K562 (cell line): ENCODE data around the gene SUMF1. TPM values are rescaled to one million over a fixed set of nuclear protein-coding genes. Genes with fewer than 3 reads are reported as not detected.
A peak's percentile ranks its signal among the peaks of the same experiment; 100 is the strongest.

ENCODE experiments used
- AFF4 ChIP-seq: sonication (generic); formaldehyde crosslinking; IDR thresholded peaks from 2 replicates; pipeline ENCODE4 v1.8.0; 2023; ENCODE audit warnings: mild to moderate bottlenecking, missing genetic modification reagents
- ATF6 ChIP-seq: sonication (generic); formaldehyde crosslinking; IDR thresholded peaks from 2 replicates; pipeline ENCODE4 v1.4.0; 2020; ENCODE audit warnings: mild to moderate bottlenecking, missing genetic modification reagents
- CEBPZ ChIP-seq: fragments of 150-350 bp; IDR thresholded peaks from 2 replicates; pipeline ENCODE4 v1.6.1; 2014; ENCODE audit warnings: low read depth, mild to moderate bottlenecking, low read length, borderline replicate concordance
- CHCHD3 ChIP-seq: fragments of 250-450 bp; sonication (Bioruptor Pico); IDR thresholded peaks from 2 replicates; pipeline ENCODE4 v2.1.2; 2022; ENCODE audit warnings: mild to moderate bottlenecking
- CLOCK ChIP-seq: fragments of 250-450 bp; sonication (Bioruptor Pico); IDR thresholded peaks from 2 replicates; pipeline ENCODE4 v1.4.0; 2020; ENCODE audit warnings: mild to moderate bottlenecking, moderate library complexity, borderline replicate concordance
- HSF4 ChIP-seq: fragments of 250-450 bp; sonication (Bioruptor Pico); IDR thresholded peaks from 2 replicates; pipeline ENCODE4 v2.1.2; 2022; ENCODE audit warnings: mild to moderate bottlenecking, moderate library complexity, borderline replicate concordance
- KLF13 ChIP-seq: fragments of 450-650 bp; IDR thresholded peaks from 2 replicates; pipeline ENCODE4 v1.6.1; 2016; ENCODE audit warnings: missing genetic modification characterization, low read depth, mild to moderate bottlenecking, missing compliant biosample characterization, moderate library complexity, borderline replicate concordance
- MYNN ChIP-seq, 2 experiments: sonication (generic); formaldehyde crosslinking in 1 of 2; IDR thresholded peaks; 2 replicates each; pipeline versions ENCODE4 v1.5.0 to v1.6.1; 2016 to 2020; ENCODE audit warnings: antibody characterized with exemption in 1 of 2, missing genetic modification reagents in 1 of 2
- RAD21 ChIP-seq, 2 experiments: fragments of 250-450 bp in 1 of 2; fragments of 450-650 bp in 1 of 2; sonication (Bioruptor Pico) in 1 of 2; formaldehyde crosslinking in 1 of 2; IDR thresholded peaks in 1 of 2; conservative IDR thresholded peaks in 1 of 2; 2 replicates each; pipeline versions ENCODE4 v1.4.0 to v1.8.0; 2020 to 2022; ENCODE audit warnings: mild to moderate bottlenecking in 2 of 2, moderate library complexity in 1 of 2
- ZNF12 ChIP-seq: sonication (generic); formaldehyde crosslinking; IDR thresholded peaks from 2 replicates; pipeline ENCODE4 v1.4.0; 2020; ENCODE audit warnings: mild to moderate bottlenecking, missing genetic modification reagents
- ZNF133 ChIP-seq: fragments of 250-450 bp; sonication (Bioruptor Pico); IDR thresholded peaks from 2 replicates; pipeline ENCODE4 v1.4.0; 2020; ENCODE audit warnings: mild to moderate bottlenecking
- ZNF561 ChIP-seq: fragments of 450-650 bp; formaldehyde crosslinking; conservative IDR thresholded peaks from 2 replicates; pipeline ENCODE4 v1.4.0; 2020; ENCODE audit warnings: mild to moderate bottlenecking, moderate library complexity
- polyA plus RNA-seq, 8 experiments: library from polyadenylated mRNA; depleted of rRNA in 4 of 8; stranded (reverse) in 5 of 8; unstranded in 3 of 8; fragments of >200 nt; fragmentation: Nextera tagmentation in 2 of 8; fragmentation: Illumina TruSeq in 1 of 8; extraction: Ambion mirVana in 2 of 8; extraction: Trizol in 1 of 8; gene quantifications; 2 replicates each; pipeline versions ENCODE4 v1.2.1 to v1.2.3, GENCODE V29; 2011 to 2014; ENCODE audit warnings: inconsistent platforms in 1 of 8, missing spikeins in 1 of 8
- total RNA-seq, 7 experiments: library from RNA; depleted of rRNA in 6 of 7; stranded (reverse); fragments of >200 nt in 6 of 7; fragmentation: Illumina TruSeq in 2 of 7; extraction: Trizol in 2 of 7; gene quantifications; 2 replicates each; pipeline versions ENCODE4 v1.2.1 to v1.2.3, GENCODE V29; 2011 to 2021; ENCODE audit warnings: low replicate concordance in 1 of 7

Gene SUMF1
- total and polyA plus RNA-seq, 9 of the 15 experiments (the other 6 are each of a cell fraction or from before 2014, with no cell fraction given) = 1.3 to 7.4 (median 4.2) TPM

GRCh38 chr3:4493014-4493940, 26.2 kb upstream of the SUMF1 start, which contains the start of gene ITPR1 (continued):
- TF ChIP-seq CLOCK (CRISPR knock-in tag) = no peak
- peak; percentile 32; the same call in 1 of the 2 replicates for TF ChIP-seq CHCHD3 (CRISPR knock-in tag)
- 0 out of 2 replicates have a peak, but pooled peaks have one; percentile 9 for TF ChIP-seq ZNF561 (CRISPR knock-in tag)
- TF ChIP-seq KLF13 = peak; percentile 77; the same call in 1 of the 2 replicates
- peak; percentile 74 for TF ChIP-seq MYNN (IDR thresholded peaks at IDR 0.05)
- TF ChIP-seq MYNN (CRISPR knock-in tag; IDR thresholded peaks at IDR 0.05) = no peak
- TF ChIP-seq CEBPZ = no peak
- TF ChIP-seq HSF4 (CRISPR knock-in tag) = no peak
- 0 out of 2 replicates have a peak, but pooled peaks have one; percentile 42 for TF ChIP-seq ZNF133
- peak; percentile 97 for TF ChIP-seq AFF4 (CRISPR knock-in tag)
- TF ChIP-seq ATF6 (CRISPR knock-in tag) = no peak
- peak; percentile 50 to 52; a peak in 3 of 4 replicates for TF ChIP-seq RAD21 (CRISPR knock-in tag; conservative IDR thresholded peaks at IDR 0.05 in 1 of 2, IDR thresholded peaks at IDR 0.05 in 1 of 2)
- TF ChIP-seq ZNF12 (CRISPR knock-in tag) = no peak
